Measurements from ENCODE around the gene NCEH1. TPM values are rescaled to one million over a fixed set of nuclear protein-coding genes. Genes with fewer than 3 reads are reported as not detected.
A peak's percentile ranks its signal among the peaks of the same experiment; 100 is the strongest.

The NCEH1 gene
- total and polyA plus RNA-seq, 7 donors = 2.6 to 12.0 (median 5.1) TPM

GRCh38 chr3:172692751-172693338, 18.0 kb downstream of the NCEH1 start:
- 57 to 87% (median 82%) methylated on average over 2 of the region's 2 CpGs for WGBS, 3 donors

DNA sequence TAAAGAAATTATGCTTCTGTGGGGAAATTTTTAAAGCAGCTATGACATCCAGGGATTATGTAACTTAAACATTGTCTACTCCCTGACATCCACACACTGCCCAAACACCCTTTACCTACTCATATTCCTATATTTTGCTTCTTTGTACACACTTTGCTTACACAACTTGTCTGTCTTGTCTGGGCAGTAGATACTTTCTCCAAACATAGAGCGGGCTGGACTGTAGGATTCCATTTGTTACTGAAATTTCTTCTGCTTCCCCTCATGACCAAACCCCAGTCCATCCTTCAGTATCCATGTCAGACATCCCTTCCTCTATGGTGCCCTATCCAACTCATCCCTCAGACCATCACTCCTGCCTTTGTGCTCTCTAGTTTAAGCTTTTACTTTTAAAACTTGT, 19.9 kb downstream of the NCEH1 start:
- H3K27ac ChIP-seq = no peak overlapping the region
- WGBS, 3 donors = 95 to 100% (median 96%) methylated on average over 1 of the region's 1 CpG
- H3K4me3 ChIP-seq = no peak overlapping the region
- H3K4me1 ChIP-seq = peaks cover 12% of the 10 kb centered on the region
- H3K36me3 ChIP-seq (ENCODE audit: insufficient read depth in 1 of 2, low read depth in 1 of 2) = no peaks in the 10 kb centered on the region
- H3K27me3 ChIP-seq (ENCODE audit: insufficient read depth in 3 of 3, low read length in 2 of 3) = no peaks in the 10 kb centered on the region
- DNase-seq (no peak), ATAC-seq (no peak)
- TF ChIP-seq CTCF (IDR thresholded peaks at IDR 0.05) = no peak
- H3K9me3 ChIP-seq = no peaks in the 10 kb centered on the region
- intact Hi-C loops (cut with DNase I) = no loop called here

More at GRCh38 chr3:172692751-172693338, 18.0 kb downstream of the NCEH1 start:
- Histone ChIP-seq H3K9me3 (no peaks in the 10 kb centered on the region), H3K36me3 (ENCODE audit: insufficient read depth in 1 of 2, low read depth in 1 of 2) (no peaks in the 10 kb centered on the region), H3K4me1 (peaks cover 9% of the 10 kb centered on the region), H3K27ac (no peak overlapping the region), H3K27me3 (ENCODE audit: insufficient read depth in 3 of 3, low read length in 2 of 3) (no peaks in the 10 kb centered on the region), H3K4me3 (no peak overlapping the region)
- ATAC-seq = no peak
- no peak for DNase-seq
- intact Hi-C loops (cut with DNase I) = no loop called here
- TF ChIP-seq CTCF (IDR thresholded peaks at IDR 0.05) = no peak

- 46 to 54% (median 47%) methylated on average over 4 of the region's 4 CpGs for WGBS, 3 donors
- peak overlapping the region; percentile 52 for H3K27ac ChIP-seq
Observed at GRCh38 chr3:172688588-172688987, 22.3 kb downstream of the NCEH1 start.

GRCh38 chr3:172687501-172687900, 23.4 kb downstream of the NCEH1 start:
- DNase-seq (no peak), ATAC-seq (peak; percentile 65 to 84 (median 71))
- Histone ChIP-seq H3K4me3 (no peak overlapping the region), H3K27ac (peak overlapping the region; percentile 52), H3K9me3 (no peaks in the 10 kb centered on the region), H3K27me3 (ENCODE audit: insufficient read depth in 3 of 3, low read length in 2 of 3) (no peaks in the 10 kb centered on the region), H3K4me1 (peaks cover 12% of the 10 kb centered on the region), H3K36me3 (ENCODE audit: insufficient read depth in 1 of 2, low read depth in 1 of 2) (no peaks in the 10 kb centered on the region)
- WGBS, 3 donors = 32 to 43% (median 36%) methylated on average over 3 of the region's 3 CpGs
- no peak for TF ChIP-seq CTCF (IDR thresholded peaks at IDR 0.05)
- intact Hi-C loops (cut with DNase I) = no loop called here

More at GRCh38 chr3:172688588-172688987, 22.3 kb downstream of the NCEH1 start:
- Histone ChIP-seq H3K4me3 (no peak overlapping the region), H3K4me1 (peaks cover 12% of the 10 kb centered on the region), H3K36me3 (ENCODE audit: insufficient read depth in 1 of 2, low read depth in 1 of 2) (no peaks in the 10 kb centered on the region), H3K9me3 (no peaks in the 10 kb centered on the region), H3K27me3 (ENCODE audit: insufficient read depth in 3 of 3, low read length in 2 of 3) (no peaks in the 10 kb centered on the region)
- intact Hi-C loops (cut with DNase I) = no loop called here
- ATAC-seq (peak; percentile 88 to 97 (median 92)), DNase-seq (no peak)
- TF ChIP-seq CTCF (IDR thresholded peaks at IDR 0.05) = no peak

Data from psoas muscle (tissue), 8 donors.